HG03439 (cell line): ENCODE results near the gene METTL15.
"Not testable (repeated sequence)": the region's sequence is repeated elsewhere in the genome, so short reads cannot be mapped to it uniquely, and the experiment has no call there.

Experiments
- ATAC-seq: cut with Tn5 transposase; IDR thresholded peaks from one replicate; pipeline ENCODE4 v1.9.1; 2021; ENCODE audit warnings: mild to moderate bottlenecking, moderate library complexity; ENCODE audit not compliant: unreplicated experiment

METTL15 gene

DNA sequence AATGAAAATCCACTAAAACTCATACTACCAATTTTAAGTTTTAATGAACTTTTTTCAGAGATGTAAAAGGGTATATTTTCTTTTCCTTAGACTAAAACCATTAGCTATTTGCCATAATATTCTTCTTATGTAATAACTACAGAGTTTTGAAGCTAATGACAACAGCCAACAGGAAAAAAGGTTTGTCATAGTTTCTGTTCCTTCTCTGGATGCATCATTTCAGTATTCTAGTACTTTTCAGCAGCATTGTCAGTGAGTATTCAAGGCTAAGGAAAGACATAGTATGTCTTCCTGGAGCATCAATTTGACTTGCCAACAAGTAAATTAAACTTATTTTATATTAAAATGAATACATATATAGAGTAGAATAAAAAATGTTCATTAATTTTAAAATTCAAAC is 166.0 kb downstream of the METTL15 start:
- ATAC-seq = no peak

DNA sequence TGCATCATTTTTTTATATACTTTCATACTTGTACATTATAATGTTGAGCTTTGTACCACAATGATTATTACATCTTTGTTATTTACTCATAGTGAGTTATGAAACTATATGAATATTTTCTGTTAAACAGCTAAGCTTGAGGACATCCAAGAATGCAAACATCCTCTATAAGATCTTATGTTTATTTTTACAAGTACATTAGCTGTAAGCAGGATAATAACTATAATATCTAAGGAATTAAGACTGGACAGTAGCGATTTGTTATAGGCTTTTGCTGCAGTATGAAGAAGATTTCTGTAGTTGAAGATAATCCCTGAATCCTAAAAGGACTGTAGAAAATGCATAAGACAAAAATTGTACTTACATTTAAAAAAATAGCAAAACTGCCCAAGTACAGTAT is 176.0 kb downstream of the METTL15 start:
- ATAC-seq = no peak

DNA sequence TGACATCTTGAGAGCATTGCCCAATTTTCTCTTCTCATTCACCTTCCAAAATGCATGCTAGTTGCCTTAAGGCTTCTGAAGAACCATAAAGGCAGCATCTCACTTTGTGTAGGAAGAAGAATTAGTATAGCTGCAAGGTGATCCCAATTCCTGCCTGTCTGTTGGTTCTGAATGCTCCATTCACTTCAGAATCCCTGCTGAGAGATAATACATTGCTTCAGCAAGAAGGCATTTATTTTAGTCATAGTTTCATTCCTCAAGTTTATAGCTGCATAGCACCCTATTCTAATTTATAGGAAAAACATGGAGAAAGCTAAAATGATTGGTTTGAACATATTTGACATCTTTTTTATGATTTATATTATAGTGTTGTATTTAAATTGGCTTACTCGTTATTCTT is 181.3 kb downstream of the METTL15 start:
- ATAC-seq = no peak

DNA sequence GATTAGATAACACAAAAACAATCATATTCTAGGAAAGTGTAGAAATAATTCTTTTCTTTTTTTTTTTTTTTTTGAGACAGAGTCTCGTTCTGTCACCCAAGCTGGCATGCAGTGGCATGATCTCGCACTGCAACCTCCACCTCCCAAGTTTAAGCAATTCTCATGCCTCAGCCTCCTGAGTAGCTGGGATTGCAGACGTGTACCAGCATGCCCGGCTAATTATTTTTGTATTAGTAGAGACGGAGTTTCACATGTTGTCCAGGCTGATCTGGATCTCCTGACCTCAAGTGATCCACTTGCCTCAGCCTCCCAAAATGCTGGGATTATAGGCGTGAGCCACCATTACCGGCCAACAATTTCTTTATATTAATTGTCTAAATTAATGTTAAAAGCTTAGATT is 182.8 kb downstream of the METTL15 start:
- not testable (repeated sequence) for ATAC-seq

DNA sequence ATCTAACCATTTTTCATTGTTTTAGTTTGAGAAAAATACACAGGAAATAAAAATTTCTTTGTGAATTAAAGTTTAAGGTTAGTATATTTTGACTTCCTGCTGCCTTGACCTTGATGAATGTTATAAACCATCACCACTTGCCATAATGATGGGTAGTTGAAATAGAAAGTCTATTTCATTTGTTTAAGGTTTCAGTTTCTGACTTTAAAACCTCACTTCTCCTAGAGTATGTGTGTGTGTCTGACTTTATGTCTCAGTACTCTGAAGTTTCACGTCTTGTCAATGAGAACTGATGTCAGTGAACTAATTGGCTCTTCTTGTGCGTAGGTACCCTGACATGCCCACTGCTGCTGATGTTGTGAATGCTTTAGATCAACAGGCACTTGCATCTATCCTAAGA is 188.2 kb downstream of the METTL15 start:
- ATAC-seq = peak; percentile 94

DNA sequence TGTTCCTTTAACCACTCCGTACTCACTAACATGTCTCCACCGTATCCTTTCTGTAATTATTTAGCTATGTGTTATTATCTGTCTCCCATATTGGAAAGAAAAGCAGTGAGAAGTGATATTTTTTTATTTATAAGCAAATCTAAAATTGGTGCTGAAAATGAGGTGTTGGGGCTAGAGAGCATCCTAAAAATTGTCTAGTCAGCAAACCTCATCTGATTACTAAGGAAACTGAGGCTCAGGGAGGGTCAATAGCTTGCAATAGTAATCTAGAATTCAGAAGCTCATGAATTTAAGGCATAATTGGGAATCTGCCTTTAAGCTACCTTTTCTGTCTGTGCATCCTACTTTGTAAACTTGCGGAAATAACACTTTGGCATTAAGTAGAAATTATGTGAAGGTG is 190.0 kb downstream of the METTL15 start:
- ATAC-seq = no peak

DNA sequence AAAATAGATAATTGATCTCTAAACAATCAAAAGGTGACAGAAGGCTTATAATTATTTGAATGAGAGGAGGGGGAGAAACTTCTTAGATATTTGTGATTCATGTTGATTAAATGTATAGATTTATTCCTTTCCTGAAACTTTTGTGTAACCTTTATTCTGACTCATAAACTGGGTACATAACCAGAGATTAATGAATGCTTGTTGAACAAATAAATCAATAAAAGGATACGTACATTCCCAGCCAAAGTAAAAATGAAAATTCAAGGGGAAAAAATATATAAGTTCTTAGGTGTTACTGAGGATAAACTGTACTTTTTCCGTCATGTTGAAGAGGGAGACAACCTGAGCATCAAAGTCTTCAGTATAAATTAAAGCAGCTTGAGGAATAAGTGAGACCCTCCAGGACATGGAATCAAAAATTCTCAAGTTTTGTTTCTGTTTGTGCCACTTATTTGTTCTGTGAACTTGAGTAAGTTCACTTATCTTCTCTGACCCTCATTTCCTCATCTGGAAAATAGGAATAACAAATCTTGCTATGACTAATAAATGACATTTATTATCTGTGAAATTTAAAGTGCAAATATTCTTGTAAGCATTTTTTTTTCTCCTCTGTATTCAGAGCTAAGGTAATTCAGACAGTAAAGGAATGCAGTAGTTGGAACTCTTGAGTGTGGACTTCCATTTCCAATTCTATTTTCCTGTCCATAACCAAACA is 195.4 kb downstream of the METTL15 start:
- no peak for ATAC-seq

DNA sequence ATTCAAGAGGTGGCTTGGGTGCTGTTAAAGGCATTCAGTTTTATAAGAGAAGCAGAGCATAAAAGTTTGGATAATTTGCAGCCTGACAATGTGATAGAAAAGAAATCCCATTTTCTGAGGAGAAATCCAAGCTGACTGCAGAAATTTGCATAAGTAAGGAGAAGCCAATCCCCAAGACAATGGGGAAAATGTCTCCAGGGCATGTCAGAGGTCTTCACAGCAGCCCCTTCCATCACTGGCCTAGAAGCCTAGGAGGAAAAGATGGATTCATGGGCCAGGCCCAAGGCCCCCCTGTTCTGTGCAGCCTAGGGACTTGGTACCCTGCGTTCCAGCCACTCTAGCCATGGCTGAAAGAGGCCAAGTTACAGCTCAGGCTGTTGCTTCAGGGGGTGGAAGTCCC is 207.3 kb downstream of the METTL15 start:
- ATAC-seq = no peak

DNA sequence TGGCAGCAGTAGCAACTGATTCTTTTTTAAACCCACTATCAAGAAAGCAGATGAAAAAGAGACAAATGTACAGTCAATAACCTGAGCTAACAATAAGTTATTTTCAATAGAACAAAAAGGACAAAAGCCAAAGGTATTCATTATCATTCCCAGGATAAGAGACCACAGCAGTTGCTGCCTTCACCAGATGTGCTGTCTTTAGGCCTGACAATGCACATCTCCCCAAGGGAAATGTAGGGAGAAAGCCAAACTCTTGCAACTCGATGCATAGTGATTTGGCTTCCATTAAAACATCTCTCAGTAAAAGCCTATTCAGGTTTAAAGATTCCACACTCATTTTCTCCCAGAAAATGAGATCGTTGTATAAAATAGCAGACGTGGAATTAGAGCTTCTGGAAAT is 210.7 kb downstream of the METTL15 start:
- ATAC-seq = no peak

DNA sequence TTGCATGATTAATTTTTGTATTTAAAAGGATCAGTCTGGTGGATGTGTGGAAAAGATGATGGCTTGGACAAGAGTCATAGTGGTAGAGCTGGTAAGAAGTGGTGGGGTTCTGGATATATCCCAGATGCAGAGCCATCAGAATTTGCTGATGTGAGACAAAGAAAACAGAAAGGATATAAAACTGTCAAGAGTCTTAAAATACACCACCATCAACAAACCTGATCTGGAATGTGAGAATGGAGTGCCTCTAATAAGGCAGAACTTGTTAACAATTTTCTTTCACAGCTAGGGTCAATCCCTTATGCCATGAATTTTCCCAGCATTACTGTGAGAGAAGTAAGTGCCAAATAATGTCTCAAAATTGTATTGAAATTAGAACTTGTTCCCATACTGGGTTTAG is 215.4 kb downstream of the METTL15 start:
- no peak for ATAC-seq

DNA sequence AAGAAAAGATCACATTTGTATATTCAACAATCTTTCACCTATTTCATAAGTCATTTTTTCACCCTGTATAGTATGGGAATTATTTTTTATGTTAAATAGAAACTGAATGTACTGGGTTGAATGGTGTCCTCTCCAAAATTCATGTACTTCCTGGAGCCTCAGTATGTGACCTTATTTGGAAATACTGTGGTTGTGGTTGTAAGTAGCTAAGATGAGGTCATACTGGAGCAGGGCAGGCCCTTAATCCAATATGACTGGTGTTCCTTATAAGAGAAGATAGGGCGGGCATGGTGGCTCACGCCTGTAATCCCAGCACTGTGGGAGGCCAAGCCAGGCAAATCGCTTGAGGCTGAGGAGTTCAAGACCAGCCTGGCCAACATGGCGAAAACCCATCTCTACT is 224.2 kb downstream of the METTL15 start:
- ATAC-seq = not testable (repeated sequence)

DNA sequence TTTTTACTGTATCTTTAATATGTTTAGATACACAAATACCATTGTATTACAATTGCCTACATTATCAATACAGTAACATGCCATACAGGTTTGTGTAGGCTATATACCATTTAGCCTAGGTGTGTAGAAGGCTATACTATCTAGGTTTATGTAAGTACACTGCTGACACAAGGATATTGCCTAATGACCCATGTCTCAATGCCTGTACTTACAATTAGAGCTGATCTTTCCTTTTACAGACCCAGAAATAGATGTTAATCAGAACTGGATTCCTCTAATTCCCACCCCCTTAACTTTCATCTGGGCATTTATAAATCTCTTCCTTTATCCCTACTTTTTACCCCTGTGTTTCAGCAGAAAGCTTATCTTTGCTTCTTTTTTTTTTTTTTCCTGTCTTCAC is 229.5 kb downstream of the METTL15 start:
- no peak for ATAC-seq

DNA sequence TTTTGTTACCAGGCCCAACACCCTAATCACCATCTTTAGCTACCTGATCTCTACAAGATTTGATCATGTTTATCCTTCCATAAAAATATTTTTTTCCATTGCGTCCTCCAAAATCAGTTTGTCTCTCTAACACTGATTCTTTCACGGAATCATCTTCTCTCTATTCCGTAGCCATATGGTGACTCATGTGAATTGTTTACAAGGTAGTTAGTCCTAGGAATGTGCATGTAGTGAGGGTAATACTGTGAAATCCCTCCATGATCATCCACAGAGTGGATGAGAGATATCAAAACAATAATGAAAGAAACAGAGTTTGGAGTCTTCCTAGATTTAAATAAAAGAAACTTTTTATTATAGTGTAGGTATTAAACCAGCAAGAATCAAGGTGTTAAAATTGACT is 230.2 kb downstream of the METTL15 start:
- ATAC-seq = no peak

DNA sequence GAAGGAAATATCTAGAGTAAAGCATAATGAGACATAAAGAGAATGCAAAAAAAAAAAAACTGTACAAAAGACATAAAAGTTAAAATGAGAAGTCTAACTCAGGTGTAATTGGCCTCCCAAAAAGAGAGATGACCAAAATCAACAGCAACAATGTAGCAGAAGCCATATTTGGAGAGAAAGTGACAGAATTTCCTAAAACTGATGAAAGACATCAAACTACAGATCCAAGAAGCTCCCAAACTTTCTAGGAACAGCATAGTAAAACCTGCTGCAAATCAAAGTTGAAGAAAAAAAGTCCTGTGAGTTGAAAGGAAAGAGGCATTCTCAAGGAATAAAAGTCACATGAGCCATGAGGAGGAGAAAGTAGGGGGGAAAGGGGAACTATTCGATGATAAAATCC is 231.3 kb downstream of the METTL15 start:
- no peak for ATAC-seq

DNA sequence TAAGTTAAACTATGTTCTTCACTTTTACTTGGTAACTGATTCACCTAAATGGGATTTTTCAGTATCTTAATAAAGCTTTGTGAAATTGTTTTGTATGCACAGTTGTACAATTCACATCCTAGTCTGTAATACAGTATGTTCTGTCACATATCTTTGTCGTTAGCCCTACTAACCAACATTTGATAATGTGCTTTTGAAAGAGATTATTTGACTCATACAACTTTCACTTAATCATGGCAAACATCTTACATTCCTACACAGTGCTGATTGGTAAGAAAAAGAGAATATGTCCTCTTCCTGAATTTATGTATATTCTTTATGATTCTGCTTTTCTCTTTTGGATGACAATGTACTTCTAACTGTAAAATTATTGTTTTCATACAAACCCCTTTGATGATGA is 234.5 kb downstream of the METTL15 start:
- ATAC-seq = no peak

DNA sequence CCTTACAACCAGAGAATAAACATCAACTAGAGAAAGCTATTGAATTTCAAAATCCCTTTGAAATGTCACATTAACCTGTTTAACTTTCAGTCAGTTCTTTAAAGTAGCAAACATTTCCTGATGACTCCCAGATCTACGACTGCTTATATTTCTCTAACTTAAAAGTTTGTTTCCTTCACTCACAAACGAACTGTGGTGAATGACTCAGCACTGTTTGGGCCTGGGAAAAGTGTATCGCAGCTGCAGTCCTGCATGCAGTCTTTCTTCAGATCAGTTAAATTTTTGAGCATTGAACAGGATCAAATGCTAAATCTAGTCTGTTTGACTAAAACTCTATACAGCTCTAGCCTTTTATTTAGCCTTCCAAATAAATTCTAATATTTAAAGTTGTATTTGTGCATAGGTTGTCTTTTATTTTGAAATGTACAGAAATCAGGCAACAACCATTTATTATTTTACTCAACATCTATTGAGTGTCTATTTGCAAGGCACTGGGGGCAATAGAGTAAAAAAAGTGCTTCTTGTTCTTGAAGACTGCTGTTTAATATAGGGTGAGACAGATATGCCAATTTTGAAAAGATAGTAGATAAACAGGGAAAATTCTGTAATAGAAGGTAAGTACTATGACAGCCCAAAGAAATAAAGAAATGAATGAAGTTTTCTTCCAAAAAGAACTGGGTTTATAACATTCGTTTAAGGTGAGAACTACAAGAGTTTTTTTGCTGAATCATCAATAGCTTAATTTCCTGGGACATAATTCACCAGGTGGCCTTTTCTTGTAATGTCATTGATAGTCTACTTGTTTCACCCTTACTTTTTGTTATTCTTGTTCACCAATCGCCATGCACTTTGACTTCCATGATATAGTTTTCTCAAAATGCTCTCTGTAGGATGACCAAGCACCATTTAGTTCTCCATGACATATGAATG is 235.4 kb downstream of the METTL15 start:
- no peak for ATAC-seq

DNA sequence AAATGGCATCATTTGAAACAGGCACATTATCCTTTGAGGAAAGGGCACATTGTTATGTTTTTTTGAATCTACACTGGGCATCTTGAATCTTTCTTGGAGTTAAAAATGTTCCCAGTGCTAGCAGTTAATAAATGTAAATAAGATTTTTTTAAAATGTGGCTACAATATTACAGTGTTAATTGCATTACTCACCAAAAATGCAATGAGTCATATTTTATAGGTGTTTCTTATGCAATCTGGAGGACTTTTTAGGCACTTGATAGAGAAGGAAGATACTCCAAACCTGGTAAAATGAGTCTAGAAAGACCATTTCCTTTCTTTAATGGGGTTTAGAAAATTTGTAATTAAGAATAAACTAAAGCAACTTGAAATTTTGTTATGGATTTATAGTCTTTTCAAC is 238.0 kb downstream of the METTL15 start:
- no peak for ATAC-seq

DNA sequence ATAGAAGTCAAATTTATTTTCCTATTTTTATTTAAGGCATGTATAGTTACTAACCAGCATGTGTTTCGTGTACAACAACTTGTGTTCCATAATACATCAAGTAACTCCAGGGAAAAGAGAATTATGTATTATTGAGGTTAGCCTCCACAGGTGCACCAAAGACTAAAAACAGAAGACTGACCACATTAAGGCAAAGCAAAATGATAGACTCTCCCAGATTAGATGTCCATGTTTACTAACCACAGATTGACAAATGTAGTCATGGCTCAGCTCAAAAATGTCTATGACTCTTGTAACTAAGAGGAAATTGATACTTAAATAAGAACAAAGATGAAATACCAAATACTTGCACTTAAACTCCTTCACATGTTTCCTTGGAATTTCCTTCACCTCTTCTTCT is 238.5 kb downstream of the METTL15 start:
- no peak for ATAC-seq

DNA sequence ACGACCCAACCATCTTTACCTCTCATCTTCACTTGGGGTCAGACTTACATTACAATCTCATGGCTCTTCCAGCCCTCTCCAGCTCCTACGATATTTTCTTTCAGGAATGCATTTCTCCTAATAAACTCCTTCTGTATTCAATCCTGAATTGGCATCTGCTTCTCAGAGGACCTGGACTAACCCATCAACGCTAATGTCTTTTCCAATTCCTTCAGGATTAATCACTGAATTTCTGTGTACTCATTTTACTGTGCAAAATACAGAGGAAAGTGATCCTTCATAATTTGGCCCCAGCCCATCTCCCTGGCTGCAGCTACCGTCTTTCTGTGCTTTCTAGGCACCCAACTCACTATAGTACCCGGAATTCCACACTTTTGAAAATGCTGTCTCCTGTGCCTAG is 239.2 kb downstream of the METTL15 start:
- no peak for ATAC-seq

DNA sequence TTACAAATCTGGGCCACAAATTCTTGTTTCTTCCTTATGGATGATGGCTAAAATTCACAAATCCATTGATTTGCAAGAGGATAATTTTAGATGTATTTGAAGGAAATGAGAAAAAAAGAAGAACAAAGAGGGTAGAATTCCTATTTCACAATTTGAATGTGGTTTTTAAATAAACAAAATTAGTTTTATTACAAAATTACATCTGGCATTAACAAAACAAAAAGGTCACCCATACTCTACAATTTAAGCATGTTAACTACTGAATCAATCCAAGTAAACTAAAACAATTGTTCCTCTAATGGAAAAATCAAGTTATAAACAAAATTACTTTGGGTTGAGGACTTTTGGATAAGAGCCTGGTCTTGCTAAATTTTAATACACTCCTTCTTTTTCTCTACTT is 242.0 kb downstream of the METTL15 start:
- ATAC-seq = no peak

DNA sequence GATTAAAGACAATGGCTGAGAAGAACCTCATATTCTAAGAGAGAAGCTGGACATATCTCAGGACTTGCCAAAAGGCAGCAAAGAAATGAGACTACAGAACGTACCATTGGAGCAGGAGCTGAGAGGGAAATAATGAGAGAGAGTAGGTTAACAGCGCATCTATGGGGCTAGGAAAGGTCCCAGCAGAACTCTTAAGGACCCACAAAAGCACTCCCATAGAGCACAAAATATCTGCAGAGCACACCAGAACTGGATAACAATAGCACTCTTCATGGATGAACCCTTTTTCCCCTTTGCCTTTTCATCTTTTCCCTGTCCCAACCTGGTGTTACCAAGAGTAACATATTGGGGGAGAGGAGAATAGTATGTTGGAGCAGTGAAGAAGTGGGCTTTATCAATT is 245.8 kb downstream of the METTL15 start:
- no peak for ATAC-seq
